Activated CD4-positive, alpha-beta T cell treated with anti-CD3 and anti-CD28 coated beads for 36 hours (primary cell): ENCODE measurements around the gene SPATA7. TPM values are rescaled to one million over a fixed set of nuclear protein-coding genes. Genes with fewer than 3 reads are reported as not detected.

ENCODE experiments used
- total RNA-seq, 2 experiments: library from RNA; stranded (reverse); gene quantifications; one replicate each; pipeline ENCODE4 v1.2.3, GENCODE V29; 2021

Gene SPATA7
- total RNA-seq, 2 experiments from 2014 or later = 3.4 to 4.0 TPM

Other genes starting within 250 kb of the SPATA7 start
- gene KCNK10, start 62.4 kb upstream of the SPATA7 start, total RNA-seq = not detected
- gene PTPN21, start 169.3 kb downstream of the SPATA7 start, total RNA-seq = under 1 TPM; 0.12 to 0.16 TPM
- 10 to 100 TPM; 46.9 to 63.6 TPM for gene ZC3H14, start 177.4 kb downstream of the SPATA7 start, total RNA-seq